HG03196 (cell line): ENCODE measurements around the gene ACTMAP.
"Not testable (repeated sequence)": the region's sequence is repeated elsewhere in the genome, so short reads cannot be mapped to it uniquely, and the experiment has no call there.

Source experiments
- ATAC-seq: cut with Tn5 transposase; IDR thresholded peaks from one replicate; pipeline ENCODE4 v1.9.1; 2021; ENCODE audit not compliant: unreplicated experiment

ACTMAP gene

GRCh38 chr19:40744554-40745401 lies 5.5 kb downstream of the ACTMAP start:
- ATAC-seq = no peak

- no peak for ATAC-seq
These were observed 6.4 kb downstream of the ACTMAP start for GRCh38 chr19:40743926-40744325.

- ATAC-seq = no peak
These were observed 7.4 kb downstream of the ACTMAP start for GRCh38 chr19:40742886-40743285.

GRCh38 chr19:40742477-40742876 lies 7.8 kb downstream of the ACTMAP start:
- ATAC-seq = no peak

GRCh38 chr19:40741527-40742390 lies 8.5 kb downstream of the ACTMAP start:
- ATAC-seq = no peak

- no peak for ATAC-seq
These were observed 9.5 kb downstream of the ACTMAP start for GRCh38 chr19:40740747-40741146.

GRCh38 chr19:40739871-40740703 lies 10.2 kb downstream of the ACTMAP start:
- ATAC-seq = no peak

- ATAC-seq = no peak
These were observed 11.0 kb downstream of the ACTMAP start for GRCh38 chr19:40739030-40739839.

- ATAC-seq = no peak
These were observed 13.1 kb downstream of the ACTMAP start for GRCh38 chr19:40737102-40737644.

- ATAC-seq = no peak
These were observed 13.6 kb downstream of the ACTMAP start for GRCh38 chr19:40736661-40737060.

- no peak for ATAC-seq
These were observed 15.1 kb downstream of the ACTMAP start for GRCh38 chr19:40735013-40735771.

- no peak for ATAC-seq
These were observed 17.1 kb downstream of the ACTMAP start for GRCh38 chr19:40733149-40733548.

- not testable (repeated sequence) for ATAC-seq
These were observed 18.0 kb downstream of the ACTMAP start for GRCh38 chr19:40732304-40732703.

- not testable (repeated sequence) for ATAC-seq
These were observed 20.2 kb downstream of the ACTMAP start for GRCh38 chr19:40730065-40730464.

GRCh38 chr19:40726279-40726678 lies 24.0 kb downstream of the ACTMAP start:
- no peak for ATAC-seq

- no peak for ATAC-seq
These were observed 25.4 kb downstream of the ACTMAP start for GRCh38 chr19:40724855-40725254.

- no peak for ATAC-seq
These were observed 26.0 kb downstream of the ACTMAP start for GRCh38 chr19:40724315-40724714.

- no peak for ATAC-seq
These were observed 26.5 kb downstream of the ACTMAP start for GRCh38 chr19:40723661-40724254.
